Measurements from ENCODE around the gene TRAPPC11.

- TF ChIP-seq, protein P1, sequence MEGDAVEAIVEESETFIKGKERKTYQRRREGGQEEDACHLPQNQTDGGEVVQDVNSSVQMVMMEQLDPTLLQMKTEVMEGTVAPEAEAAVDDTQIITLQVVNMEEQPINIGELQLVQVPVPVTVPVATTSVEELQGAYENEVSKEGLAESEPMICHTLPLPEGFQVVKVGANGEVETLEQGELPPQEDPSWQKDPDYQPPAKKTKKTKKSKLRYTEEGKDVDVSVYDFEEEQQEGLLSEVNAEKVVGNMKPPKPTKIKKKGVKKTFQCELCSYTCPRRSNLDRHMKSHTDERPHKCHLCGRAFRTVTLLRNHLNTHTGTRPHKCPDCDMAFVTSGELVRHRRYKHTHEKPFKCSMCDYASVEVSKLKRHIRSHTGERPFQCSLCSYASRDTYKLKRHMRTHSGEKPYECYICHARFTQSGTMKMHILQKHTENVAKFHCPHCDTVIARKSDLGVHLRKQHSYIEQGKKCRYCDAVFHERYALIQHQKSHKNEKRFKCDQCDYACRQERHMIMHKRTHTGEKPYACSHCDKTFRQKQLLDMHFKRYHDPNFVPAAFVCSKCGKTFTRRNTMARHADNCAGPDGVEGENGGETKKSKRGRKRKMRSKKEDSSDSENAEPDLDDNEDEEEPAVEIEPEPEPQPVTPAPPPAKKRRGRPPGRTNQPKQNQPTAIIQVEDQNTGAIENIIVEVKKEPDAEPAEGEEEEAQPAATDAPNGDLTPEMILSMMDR (conservative IDR thresholded peaks at IDR 0.05; ENCODE audit: low read depth, low read length) = no peak
- no peak for TF ChIP-seq EZH2 (IDR thresholded peaks at IDR 0.05; ENCODE audit: borderline replicate concordance, low read depth, low read length, poor library complexity, severe bottlenecking)
These were observed 47.8 kb upstream of the TRAPPC11 start for GRCh38 chr4:183611210-183611830.

Measured in A673 (cell line).